Chondrocyte (in vitro differentiated cells): Measurements from ENCODE around the gene MRE11. TPM values are rescaled to one million over a fixed set of nuclear protein-coding genes. Genes with fewer than 3 reads are reported as not detected.

Source experiments
- DNase-seq: peaks from one replicate; pipeline ENCODE4 v3.0.0; 2021; ENCODE audit warnings: mixed read lengths, low spot score
- H3K27ac Mint-ChIP-seq: one replicate; pipeline ENCODE4 v1.8.0; 2021; ENCODE audit warnings: mild to moderate bottlenecking, moderate library complexity, mixed read lengths; ENCODE audit not compliant: unreplicated experiment
- H3K27me3 Mint-ChIP-seq: 2 replicates; pipeline ENCODE4 v1.8.0; 2021; ENCODE audit warnings: low read depth, mixed read lengths
- H3K36me3 Mint-ChIP-seq: 2 replicates; pipeline ENCODE4 v1.8.0; 2021; ENCODE audit warnings: low read depth, mixed read lengths
- H3K4me1 Mint-ChIP-seq: 2 replicates; pipeline ENCODE4 v1.8.0; 2021; ENCODE audit warnings: low read depth, mild to moderate bottlenecking, mixed read lengths
- H3K4me3 Mint-ChIP-seq: one replicate; pipeline ENCODE4 v1.8.0; 2021; ENCODE audit warnings: mild to moderate bottlenecking, moderate library complexity, mixed read lengths; ENCODE audit not compliant: unreplicated experiment
- H3K9me3 Mint-ChIP-seq: 2 replicates; pipeline ENCODE4 v1.8.0; 2021; ENCODE audit warnings: low read depth, mixed read lengths
- total RNA-seq: library from RNA; stranded (reverse); gene quantifications from 3 replicates; pipeline ENCODE4 v1.2.1, GENCODE V29; 2021
- TF ChIP-seq, protein P1 (sequence below): fragments of 200-600 bp; sonication (generic); IDR thresholded peaks from 2 replicates; pipeline ENCODE4 v1.5.0; 2021; ENCODE audit warnings: antibody characterized with exemption, mild to moderate bottlenecking, moderate library complexity

MRE11 gene
- total RNA-seq, 1 donor from 2014 or later: 13.7 TPM

DNA sequence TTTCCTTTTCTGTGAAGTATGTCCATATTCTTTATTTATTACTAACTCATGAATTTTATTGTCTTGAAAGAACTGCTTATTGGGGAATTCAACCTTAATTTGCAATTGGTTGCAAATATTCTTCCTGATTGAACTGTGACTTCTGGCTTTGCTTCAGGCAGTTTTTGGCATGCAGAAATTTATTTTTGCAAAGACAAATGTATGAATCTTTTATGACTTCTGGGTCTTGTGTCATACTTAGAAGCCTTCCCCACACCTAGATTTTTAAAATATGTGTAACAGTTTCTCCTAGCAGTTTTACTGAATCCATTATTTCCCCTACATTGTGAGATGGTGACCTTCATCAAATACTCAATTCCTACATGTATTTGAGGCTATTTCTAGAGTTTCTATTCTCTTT lies 12.3 kb downstream of the MRE11 start:
- peaks cover 16% of the 10 kb centered on the region for H3K36me3 Mint-ChIP-seq
- TF ChIP-seq, protein P1, sequence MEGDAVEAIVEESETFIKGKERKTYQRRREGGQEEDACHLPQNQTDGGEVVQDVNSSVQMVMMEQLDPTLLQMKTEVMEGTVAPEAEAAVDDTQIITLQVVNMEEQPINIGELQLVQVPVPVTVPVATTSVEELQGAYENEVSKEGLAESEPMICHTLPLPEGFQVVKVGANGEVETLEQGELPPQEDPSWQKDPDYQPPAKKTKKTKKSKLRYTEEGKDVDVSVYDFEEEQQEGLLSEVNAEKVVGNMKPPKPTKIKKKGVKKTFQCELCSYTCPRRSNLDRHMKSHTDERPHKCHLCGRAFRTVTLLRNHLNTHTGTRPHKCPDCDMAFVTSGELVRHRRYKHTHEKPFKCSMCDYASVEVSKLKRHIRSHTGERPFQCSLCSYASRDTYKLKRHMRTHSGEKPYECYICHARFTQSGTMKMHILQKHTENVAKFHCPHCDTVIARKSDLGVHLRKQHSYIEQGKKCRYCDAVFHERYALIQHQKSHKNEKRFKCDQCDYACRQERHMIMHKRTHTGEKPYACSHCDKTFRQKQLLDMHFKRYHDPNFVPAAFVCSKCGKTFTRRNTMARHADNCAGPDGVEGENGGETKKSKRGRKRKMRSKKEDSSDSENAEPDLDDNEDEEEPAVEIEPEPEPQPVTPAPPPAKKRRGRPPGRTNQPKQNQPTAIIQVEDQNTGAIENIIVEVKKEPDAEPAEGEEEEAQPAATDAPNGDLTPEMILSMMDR: no peak
- H3K27ac Mint-ChIP-seq: no peak overlapping the region
- H3K4me1 Mint-ChIP-seq: no peaks in the 10 kb centered on the region
- no peaks in the 10 kb centered on the region for H3K9me3 Mint-ChIP-seq
- no peak overlapping the region for H3K4me3 Mint-ChIP-seq
- DNase-seq: no peak
- H3K27me3 Mint-ChIP-seq: no peaks in the 10 kb centered on the region

DNA sequence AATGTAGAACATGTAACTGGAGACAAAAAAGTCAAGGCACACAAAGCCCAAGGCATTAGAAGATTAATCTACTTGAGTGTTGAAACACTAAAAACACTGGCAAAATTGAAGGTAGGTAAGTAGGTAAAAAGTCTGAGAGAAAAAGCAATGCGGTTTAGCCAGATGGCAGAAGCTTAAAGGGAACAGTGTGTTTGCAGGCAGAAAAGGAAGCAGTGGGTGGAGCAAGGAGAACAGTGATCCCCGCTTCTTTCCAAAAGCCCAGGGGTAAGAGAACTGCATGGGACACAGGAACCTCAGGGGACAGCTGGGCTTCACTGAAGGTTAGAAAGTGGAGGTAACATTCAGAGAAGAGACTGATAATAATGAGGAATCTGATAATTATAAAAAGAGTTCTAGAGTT lies 16.0 kb downstream of the MRE11 start:
- TF ChIP-seq, protein P1: no peak
- Mint-ChIP-seq H3K27ac (no peak overlapping the region), H3K4me1 (peaks cover 7% of the 10 kb centered on the region), H3K36me3 (peaks cover 11% of the 10 kb centered on the region), H3K9me3 (no peaks in the 10 kb centered on the region), H3K4me3 (no peak overlapping the region), H3K27me3 (no peaks in the 10 kb centered on the region)
- DNase-seq: no peak

- TF ChIP-seq, protein P1: no peak
- H3K27ac Mint-ChIP-seq: no peak overlapping the region
- DNase-seq: no peak
- H3K36me3 Mint-ChIP-seq: peaks cover 11% of the 10 kb centered on the region
- H3K4me3 Mint-ChIP-seq: no peak overlapping the region
- H3K9me3 Mint-ChIP-seq: no peaks in the 10 kb centered on the region
- no peaks in the 10 kb centered on the region for H3K27me3 Mint-ChIP-seq
- peaks cover 7% of the 10 kb centered on the region for H3K4me1 Mint-ChIP-seq
Observed at GRCh38 chr11:94472916-94473799, 20.5 kb downstream of the MRE11 start.

DNA sequence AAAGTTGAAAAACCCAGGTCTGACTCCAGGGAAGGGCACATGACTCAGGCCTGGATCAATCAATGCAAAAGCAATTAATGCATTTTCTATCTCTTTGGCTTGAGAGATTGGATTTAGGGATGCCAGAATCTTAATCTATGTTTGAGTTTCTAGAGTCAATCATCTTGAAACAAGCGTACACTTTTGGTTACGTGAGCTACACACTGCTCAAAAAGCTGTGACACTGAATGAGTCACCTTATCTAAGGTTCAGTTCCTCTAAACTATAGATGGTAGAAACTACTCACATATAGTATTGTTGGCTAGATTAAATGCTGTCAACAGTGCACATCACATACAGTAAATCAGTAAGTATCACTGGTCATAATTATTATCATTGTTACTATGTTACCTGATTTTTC lies 24.2 kb downstream of the MRE11 start:
- peaks cover 7% of the 10 kb centered on the region for H3K4me1 Mint-ChIP-seq
- TF ChIP-seq, protein P1: no peak
- no peaks in the 10 kb centered on the region for H3K9me3 Mint-ChIP-seq
- H3K4me3 Mint-ChIP-seq: no peak overlapping the region
- no peak for DNase-seq
- H3K27ac Mint-ChIP-seq: no peak overlapping the region
- no peaks in the 10 kb centered on the region for H3K27me3 Mint-ChIP-seq
- peaks cover 14% of the 10 kb centered on the region for H3K36me3 Mint-ChIP-seq

DNA sequence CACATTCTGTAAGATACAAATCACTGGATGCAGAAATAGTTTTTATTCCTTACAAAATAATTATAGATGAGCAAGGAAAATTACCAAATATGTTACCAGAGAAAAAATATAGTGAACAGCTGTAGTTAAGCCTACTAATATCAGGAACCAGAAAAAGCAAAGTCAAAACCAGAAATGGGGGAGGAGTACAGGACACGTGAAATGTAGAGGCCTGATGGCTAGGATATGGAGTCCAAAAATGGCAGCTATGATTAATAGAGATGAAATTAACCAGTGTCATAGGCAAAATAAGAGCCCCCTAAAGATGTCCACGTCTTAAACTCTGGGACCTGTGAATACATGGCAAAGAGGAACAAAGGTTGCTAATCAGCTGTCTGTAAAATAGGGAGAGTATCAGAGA lies 34.1 kb downstream of the MRE11 start:
- Mint-ChIP-seq H3K36me3 (peaks cover 11% of the 10 kb centered on the region), H3K4me3 (no peak overlapping the region), H3K27me3 (no peaks in the 10 kb centered on the region), H3K9me3 (no peaks in the 10 kb centered on the region), H3K27ac (no peak overlapping the region), H3K4me1 (no peaks in the 10 kb centered on the region)
- DNase-seq: no peak
- TF ChIP-seq, protein P1: no peak
